Measurements from ENCODE around the gene CLBA1. TPM values are rescaled to one million over a fixed set of nuclear protein-coding genes. Genes with fewer than 3 reads are reported as not detected.

CLBA1 gene
- polyA plus RNA-seq, 3 donors, result 19.6 to 28.3 (median 27.0) TPM

- DNase-seq, result no peak
Measured at GRCh38 chr14:104998801-104999200, 13.2 kb downstream of the CLBA1 start.

DNA sequence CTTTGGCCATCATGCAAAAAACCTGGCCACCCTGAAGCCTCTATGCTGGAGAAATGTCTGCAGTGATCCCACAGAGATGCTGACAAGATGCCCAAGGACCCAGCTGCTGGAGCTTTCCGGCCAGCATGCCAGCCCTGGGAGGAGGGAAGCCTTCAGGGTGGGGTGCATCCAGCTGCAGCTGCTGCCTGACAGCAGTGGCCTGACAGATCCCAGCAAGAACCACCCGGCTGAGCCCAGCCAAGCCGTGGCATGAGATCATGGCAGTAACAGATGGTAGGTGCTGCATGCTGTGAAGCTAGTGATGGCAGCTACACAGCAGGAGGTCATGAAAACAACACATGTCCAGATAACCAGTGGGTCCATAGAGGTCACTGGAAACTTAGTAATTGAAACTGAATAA lies 13.8 kb downstream of the CLBA1 start:
- DNase-seq, result no peak

DNA sequence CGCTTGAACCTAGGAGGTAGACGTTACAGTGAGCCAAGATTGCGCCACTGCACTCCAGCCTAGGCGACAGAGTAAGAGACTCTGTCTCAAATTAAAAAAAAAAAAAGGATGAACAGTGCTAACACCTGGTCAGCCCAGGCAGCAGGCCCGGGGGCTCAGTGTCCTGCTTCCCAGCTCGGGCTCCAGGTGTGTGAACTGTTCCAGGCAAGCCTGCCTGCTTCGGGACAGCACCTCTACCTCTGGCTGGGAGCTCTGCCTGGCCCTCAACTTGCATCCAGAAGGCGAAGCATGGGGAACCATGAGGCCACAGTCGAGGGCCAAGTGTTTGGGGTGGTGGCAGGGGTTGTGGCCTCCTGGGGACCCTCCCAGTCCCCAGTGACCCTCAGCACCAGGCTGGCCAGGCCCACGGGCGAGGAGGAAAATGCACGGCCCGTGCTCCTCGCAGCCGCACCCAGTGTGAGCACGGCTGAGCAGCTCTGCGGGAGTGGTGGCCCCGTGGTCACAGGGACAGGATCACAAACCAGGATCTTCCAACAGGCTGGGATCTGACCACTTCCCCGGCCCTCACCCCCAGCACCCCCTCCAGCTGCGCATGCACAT lies 19.8 kb downstream of the CLBA1 start:
- DNase-seq, result no peak

GRCh38 chr14:105005929-105006830 lies 20.6 kb downstream of the CLBA1 start:
- no peak for DNase-seq

- DNase-seq, result no peak
Measured at GRCh38 chr14:105006831-105007592, 21.4 kb downstream of the CLBA1 start.

GRCh38 chr14:105007593-105008264 lies 22.1 kb downstream of the CLBA1 start:
- no peak for DNase-seq

DNA sequence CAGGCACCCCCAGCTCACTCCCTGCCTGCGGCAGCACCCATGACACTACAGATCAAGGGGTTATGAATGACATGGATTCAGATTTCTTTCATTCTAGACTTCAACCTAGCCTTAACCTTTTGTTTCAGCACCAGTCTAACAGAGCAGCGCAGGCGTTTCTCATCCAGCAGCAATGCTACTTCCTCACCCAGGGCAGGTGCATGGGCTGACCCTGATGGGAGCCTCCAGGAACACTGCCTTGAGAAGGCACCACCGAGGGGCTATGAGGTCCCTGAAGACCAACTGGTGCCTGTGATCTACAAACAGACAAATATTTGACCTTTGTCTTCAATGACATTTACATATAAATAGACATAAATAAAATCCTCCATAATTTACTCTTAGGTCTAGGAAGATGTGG lies 24.5 kb downstream of the CLBA1 start:
- DNase-seq, result no peak

GRCh38 chr14:105010891-105011291 lies 25.3 kb downstream of the CLBA1 start:
- no peak for DNase-seq

- no peak for DNase-seq
Measured at GRCh38 chr14:105011312-105011990, 25.9 kb downstream of the CLBA1 start.

DNA sequence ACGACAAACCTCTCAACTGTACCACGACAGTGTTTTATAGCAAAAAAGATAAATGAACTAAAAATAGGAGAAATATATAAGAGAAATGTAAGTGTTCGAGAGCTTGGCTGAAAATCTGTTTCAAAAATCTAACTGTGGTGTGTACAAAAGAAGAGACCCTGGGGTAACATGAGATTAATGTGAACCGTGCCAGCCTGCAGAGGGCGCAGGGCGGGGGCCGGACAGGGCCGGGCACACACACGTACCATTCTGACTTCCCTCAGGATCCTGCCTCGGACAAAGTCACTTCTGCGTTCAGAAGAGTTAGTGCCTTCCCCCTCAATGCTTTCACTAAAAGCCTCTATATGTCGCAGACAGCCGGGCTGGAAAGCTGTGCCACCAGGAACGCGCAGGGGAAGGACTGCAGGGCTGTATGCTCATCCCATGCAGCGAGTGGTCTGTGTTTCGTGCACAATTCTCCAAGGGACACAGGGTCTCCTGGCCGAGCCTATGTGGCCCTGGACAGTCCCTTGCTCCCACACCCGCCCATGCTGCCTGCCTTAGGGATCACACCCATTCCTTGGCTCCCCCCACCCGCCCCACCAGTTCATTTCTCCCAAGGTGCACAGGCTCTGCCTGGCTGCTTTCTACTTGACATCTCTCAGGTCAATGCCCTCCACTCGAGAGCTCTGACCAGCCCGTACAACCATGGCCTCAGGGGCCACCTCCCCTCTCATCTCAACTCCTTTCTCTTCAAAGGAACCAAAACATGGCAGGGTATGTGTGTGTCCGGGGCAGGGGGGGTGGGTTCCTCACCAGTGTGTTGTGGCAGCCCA lies 26.8 kb downstream of the CLBA1 start:
- no peak for DNase-seq

DNA sequence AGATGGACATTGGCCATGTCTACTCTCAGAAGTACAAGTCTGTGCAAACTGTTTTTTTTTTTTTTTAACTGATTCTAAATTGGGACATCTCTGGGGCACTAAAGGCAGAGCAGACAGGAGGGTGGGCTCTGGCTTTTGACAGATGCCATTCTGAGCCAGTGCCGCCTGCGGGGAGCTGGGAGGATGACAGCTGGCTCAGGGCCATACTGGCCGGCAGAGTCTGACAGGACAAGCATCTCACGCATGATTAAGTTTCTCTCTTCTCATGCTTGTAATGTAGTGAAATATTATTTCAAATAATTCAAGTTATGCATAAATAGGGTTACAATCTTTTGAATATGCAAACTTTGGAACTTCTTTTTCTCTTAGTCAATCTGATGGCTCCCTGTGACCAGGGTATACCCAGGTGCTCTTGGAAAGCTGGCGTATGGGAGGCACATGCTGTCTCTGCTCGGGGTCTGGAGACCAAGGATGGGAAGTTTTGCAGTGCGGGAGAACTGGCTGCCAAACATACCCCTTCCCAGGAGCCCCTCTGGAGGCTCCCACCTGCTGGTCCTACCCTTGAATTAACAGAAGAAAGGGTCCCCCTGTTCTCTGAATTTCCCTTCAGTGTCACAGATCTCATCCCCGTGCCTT lies 27.7 kb downstream of the CLBA1 start:
- no peak for DNase-seq

DNA sequence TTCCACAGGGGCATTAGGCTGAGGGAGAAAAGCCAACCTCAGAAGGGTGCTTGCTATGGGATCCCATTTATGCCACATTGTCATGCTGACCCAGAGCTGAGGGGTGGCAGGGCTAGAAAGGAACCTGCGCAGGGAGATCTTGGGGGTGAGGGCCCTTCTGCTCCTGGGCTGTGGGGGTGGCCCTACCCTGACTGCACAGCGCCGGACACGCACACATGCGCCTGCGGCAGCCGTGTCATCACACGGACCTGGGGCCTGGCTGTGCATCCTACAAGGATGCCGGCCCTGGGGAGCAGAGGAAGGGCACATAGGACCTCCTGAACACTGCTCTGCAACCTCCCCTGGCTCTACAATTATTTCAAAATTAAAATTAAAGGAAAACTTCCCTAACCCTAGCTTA lies 28.4 kb downstream of the CLBA1 start:
- no peak for DNase-seq

DNA sequence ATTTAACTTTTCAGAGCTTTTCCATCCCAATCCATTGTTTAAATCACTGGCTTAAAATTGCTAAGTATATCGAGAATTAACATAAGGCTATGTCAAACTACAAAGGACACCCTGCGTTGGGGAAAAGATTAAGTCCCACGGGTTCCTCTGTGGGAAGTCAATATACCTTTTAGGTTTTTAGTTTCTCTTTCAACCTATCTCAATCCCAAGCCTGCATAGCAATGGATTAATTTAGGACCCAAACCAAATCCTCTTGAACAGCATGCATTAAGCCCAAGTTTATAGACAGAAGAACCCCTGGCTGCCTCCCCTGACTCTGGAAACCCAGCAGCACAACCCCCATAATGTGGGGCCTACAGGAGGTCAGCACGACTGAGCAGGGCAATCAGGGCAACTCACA lies 29.0 kb downstream of the CLBA1 start:
- no peak for DNase-seq

DNA sequence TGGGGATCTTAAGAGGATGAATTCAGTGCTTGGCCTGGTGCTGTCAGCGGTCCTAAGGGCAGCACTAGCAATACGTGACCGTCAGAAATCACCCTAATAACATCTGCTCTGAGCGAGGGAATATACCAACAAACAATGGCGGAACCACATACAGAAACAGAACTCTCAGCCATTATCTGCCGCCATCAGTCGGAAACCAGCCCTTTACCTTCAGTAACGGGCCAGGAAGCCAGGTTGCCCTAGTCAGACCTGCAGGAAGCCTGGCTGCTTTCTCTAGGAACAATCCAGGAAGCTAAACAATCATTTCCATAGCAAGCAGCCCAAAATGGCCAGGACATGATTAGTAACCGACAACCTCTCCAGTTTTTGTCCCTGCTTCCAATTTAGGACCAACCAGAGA lies 29.7 kb downstream of the CLBA1 start:
- DNase-seq, result no peak

GRCh38 chr14:105015905-105016304 lies 30.3 kb downstream of the CLBA1 start:
- DNase-seq, result no peak

GRCh38 chr14:105018414-105018813 lies 32.8 kb downstream of the CLBA1 start:
- no peak for DNase-seq

GRCh38 chr14:105019861-105020814 lies 34.5 kb downstream of the CLBA1 start:
- peak; percentile 49 for DNase-seq

DNA sequence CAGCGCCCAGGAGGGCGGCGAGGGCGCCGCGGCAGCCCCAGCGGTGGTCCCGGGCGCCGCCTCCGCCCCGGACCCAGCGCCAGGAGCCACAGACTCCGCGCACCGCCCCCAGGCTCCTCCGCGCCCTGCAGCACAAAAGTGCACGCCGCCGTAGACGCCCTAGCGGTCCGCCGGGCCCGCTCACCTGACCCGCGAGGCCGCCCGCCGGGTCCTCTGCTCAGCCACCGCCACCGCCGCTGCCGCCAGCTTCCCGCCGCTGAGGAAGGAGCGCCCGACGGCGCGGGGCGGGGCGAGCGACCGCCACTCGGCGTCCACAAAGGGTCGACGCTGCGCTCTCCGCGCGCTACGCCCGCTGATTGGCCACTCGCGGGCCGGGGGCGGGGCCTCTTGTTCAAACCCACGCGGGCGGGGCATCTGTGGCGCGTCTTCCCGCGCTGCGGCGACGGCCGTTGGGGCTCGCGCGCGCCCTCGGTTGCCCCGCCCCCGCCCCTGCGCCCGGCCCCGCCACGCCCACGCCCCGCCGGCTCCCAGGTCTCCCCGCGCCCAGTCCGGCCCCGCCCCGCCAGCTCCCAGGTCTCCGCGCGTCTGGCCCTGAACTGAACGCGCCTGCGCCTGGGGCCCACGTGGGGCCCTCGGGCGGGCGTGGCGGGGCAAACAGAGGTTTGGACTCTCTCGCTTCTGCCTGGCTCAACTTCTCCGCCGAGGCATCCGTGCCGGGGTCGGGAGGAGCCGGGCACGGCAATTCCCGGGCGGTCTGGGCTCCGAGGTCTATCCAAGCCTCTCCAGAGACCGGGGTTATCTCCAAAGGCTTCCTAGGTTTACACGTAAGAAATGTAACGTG lies 35.4 kb downstream of the CLBA1 start, which contains the start of gene CDCA4:
Gene CDCA4, minus strand, starts transcription at position 269 of the 841 bp plus-strand sequence. CDS start 9,154 bp downstream, outside the sequence.
- peak; percentile 97 for DNase-seq

Measured in renal pelvis (tissue), 4 donors.